NCI-H187 (cell line): ENCODE measurements around the gene NSUN6.

ENCODE experiments used
- DNase-seq, 2 experiments: peaks; one replicate each; lab custom pipeline; 2025; lab: John Stamatoyannopoulos, UW

The NSUN6 gene

GRCh38 chr10:18651324-18652007, at the start of gene NSUN6:
Gene NSUN6 (minus strand): TSS chr10:18651587. CDS start chr10:18651203, 384 bp downstream.
- peak; percentile 39 to 46 for DNase-seq

- DNase-seq: no peak
These were observed 48.8 kb upstream of the NSUN6 start for GRCh38 chr10:18699849-18700840.

GRCh38 chr10:18690541-18690940, 39.2 kb upstream of the NSUN6 start:
- DNase-seq: no peak

- DNase-seq: no peak
These were observed 38.1 kb upstream of the NSUN6 start for GRCh38 chr10:18689498-18689897.

- DNase-seq: no peak
These were observed 36.3 kb upstream of the NSUN6 start for GRCh38 chr10:18687706-18688105.

GRCh38 chr10:18687195-18687594, 35.8 kb upstream of the NSUN6 start:
- no peak for DNase-seq

GRCh38 chr10:18685555-18685954, 34.2 kb upstream of the NSUN6 start:
- DNase-seq: no peak

- DNase-seq: no peak
These were observed 33.6 kb upstream of the NSUN6 start for GRCh38 chr10:18684953-18685352.

- no peak for DNase-seq
These were observed 33.0 kb upstream of the NSUN6 start for GRCh38 chr10:18684416-18684815.

GRCh38 chr10:18683427-18683826, 32.0 kb upstream of the NSUN6 start:
- no peak for DNase-seq

- no peak for DNase-seq
These were observed 30.6 kb upstream of the NSUN6 start for GRCh38 chr10:18681971-18682411.

GRCh38 chr10:18681366-18681765, 30.0 kb upstream of the NSUN6 start:
- DNase-seq: no peak

GRCh38 chr10:18680754-18681153, 29.4 kb upstream of the NSUN6 start:
- DNase-seq: no peak

GRCh38 chr10:18675086-18675801, 23.9 kb upstream of the NSUN6 start:
- DNase-seq: no peak

- no peak for DNase-seq
These were observed 16.6 kb upstream of the NSUN6 start for GRCh38 chr10:18668026-18668425.

- no peak for DNase-seq
These were observed 15.4 kb upstream of the NSUN6 start for GRCh38 chr10:18666810-18667209.

- no peak for DNase-seq
These were observed 14.6 kb upstream of the NSUN6 start for GRCh38 chr10:18665815-18666558.

- DNase-seq: no peak
These were observed 13.6 kb upstream of the NSUN6 start for GRCh38 chr10:18664841-18665478.

- DNase-seq: no peak
These were observed 9.5 kb upstream of the NSUN6 start for GRCh38 chr10:18660816-18661431.

- no peak for DNase-seq
These were observed 8.6 kb upstream of the NSUN6 start for GRCh38 chr10:18659819-18660535.
